Measurements from ENCODE around the gene FPR2. TPM values are rescaled to one million over a fixed set of nuclear protein-coding genes. Genes with fewer than 3 reads are reported as not detected.
"Not testable (repeated sequence)": the region's sequence is repeated elsewhere in the genome, so short reads cannot be mapped to it uniquely, and the experiment has no call there.

The FPR2 gene
- total RNA-seq, 1 experiment from 2014 or later: not detected

DNA sequence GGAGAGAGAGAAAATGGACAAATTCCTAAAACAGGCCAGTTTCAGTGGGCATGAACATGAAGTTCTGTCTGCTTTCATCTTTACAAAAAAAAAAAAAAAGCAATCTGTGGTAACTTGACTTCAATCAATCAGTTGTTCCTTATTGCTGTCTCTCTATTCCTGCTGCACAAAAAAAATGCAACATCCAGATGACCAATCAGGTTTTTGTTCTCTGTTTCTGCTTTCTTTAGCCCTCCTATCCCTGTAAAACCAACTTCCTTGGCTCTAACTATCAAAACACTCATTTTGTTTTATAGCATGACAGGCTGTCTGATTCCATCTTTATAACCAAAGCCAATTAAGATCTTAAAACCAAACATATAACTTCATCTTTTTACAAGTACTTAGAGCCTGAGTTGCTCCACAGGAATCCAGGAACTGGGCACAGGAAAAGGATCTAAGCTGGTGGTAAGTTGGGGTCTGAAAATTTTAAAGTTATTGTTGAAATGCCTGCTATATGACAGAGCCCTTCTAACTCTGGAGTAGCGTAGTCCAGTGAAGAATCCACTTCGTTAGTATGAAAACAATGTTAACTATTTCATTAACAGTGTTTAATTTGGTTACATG, 34.0 kb downstream of the FPR2 start, which contains the start of gene FPR3:
TSS of gene FPR3 (plus strand) at position 273 of the 606 bp plus-strand sequence. CDS start 28,592 bp downstream, outside the sequence.
- in situ Hi-C loops (cut with HindIII; ENCODE audit: low pct_unique_long_range_greater_than_20kb, low sequenced_read_pairs): no loop called here
- DNase-seq (ENCODE audit: low read depth, low spot score): no peak

DNA sequence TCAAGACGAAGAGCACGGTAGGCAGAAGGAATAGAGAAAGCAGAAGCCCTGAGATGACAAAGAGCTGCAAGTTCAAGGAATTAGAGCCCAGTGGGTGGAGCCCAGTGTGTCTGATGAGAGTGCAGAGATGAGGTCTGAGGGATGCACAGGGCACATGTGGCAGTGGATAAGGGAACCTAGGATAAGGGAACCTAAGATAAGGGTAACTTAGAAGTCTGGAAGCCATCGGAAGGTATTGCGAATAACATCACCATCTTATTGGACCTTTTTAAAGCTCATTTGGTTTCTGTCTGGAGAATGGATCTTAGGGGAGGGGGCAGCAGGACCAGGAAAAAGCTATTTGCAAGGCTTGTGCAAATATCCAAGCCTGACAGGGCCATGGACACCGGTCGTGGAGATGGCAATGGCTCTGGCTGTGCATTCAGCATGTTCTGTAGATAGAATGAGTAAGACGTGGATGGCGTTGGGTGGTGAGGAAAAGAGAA, 35.3 kb downstream of the FPR2 start:
- in situ Hi-C loops (cut with HindIII; ENCODE audit: low pct_unique_long_range_greater_than_20kb, low sequenced_read_pairs): no loop called here
- DNase-seq (ENCODE audit: low read depth, low spot score): no peak

DNA sequence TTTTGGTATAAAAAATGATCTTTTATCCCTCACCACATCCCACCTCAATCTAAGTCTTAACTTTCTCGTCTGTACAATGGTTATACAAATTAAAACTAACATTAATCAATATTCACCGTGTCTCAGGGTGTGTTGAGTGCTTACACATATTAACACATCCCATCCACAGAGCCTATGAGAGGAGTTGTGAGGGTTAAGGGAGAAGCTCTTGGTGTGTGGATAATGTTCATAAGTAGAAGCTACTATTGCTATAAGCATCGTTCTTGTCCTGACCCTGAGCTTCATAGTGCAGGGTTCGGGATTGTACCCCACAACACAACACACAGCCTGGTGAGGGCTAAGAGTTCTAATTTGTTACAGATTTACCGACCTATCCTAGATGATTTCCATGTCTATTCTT, 36.5 kb downstream of the FPR2 start:
- in situ Hi-C loops (cut with HindIII; ENCODE audit: low pct_unique_long_range_greater_than_20kb, low sequenced_read_pairs): no loop called here
- no peak for DNase-seq (ENCODE audit: low read depth, low spot score)

DNA sequence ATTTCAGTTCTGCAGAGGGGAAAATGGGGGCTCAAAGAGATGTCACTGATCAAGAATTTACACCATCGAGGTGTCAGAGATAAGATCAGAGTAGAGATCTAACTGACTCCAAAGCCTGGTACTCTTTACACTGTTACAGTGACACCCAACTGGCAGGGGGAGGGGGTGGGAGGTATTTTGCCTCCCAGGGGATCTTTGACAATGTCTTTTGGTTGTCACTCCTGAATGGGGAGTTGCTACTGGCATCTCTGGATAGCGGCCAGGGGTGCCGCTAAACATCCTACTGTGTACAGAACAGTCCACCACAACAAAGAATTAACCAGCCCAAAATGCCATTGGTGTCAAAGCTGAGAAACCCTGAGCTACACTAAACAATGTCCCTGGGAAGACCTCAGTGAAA, 37.1 kb downstream of the FPR2 start:
- in situ Hi-C loops (cut with HindIII; ENCODE audit: low pct_unique_long_range_greater_than_20kb, low sequenced_read_pairs): no loop called here
- DNase-seq (ENCODE audit: low read depth, low spot score): no peak

DNA sequence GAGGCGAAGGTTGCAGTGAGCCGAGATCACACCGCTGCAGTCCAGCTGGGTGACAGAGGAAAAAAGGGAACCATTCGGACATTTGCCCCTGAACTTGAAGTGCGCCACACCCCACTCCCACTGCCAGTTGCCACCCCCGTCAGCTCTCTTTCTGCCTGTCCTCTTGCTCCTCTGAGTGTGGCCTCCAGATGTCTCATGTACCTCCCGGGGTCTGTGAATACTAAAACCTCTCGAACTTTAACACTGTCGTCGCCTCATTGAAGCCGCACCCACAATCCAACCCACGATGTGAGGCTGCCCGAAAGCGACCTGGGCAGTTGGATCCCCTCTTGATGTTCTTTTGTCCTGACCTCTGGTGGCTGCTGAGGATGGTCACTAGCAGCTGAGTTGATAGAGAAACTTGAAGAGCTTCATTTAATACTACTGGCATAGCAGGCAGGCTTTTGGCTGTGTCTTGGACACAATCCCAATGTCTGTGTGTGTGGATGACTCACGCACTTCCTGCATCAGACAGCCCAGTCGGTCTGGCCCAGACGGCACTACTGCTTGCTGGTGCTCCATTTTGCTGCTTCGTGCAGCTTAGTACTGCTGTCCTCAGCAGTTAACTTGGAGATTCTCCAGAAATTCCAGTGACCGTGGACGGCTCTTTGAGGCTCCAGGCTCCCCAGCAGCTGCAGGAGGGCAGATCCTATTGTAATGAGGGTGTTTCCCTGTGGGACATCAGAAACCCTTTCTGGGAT, 38.2 kb downstream of the FPR2 start:
- in situ Hi-C loops (cut with HindIII; ENCODE audit: low pct_unique_long_range_greater_than_20kb, low sequenced_read_pairs): no loop called here
- peak; percentile 27 for DNase-seq (ENCODE audit: low read depth, low spot score)

DNA sequence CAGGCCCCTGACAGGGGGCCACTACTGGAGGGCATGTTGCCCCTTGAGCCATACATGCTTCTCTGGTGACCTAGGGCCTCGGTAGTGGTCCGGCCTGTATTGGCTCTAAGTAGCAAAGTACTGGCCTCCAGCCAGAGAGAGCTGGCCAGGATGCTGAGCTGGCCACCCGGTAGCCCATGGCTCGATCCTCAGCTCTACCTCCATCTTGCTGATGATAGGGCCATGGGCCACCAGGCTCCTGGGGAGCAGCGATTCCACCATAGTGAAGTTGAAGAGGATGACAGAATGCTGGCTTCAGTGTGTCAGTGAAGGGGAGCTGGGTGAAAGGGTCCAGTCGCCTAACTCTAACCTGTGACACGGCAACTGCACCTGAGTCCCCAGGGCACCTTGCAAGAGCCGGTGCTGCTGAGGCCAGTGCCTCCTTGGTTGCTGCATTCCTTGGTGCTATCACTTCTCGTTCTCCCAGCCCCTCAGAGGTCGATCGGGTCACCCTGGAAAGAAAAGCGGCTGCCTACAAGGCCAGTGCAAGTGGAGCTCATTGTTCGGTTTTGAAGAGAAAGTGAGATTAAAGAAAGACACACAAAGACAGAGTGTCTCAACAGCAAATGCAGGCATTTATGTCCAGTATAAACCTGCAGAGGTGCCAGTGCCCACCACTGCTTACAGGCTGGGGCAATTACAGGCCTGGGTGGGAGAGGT, 38.9 kb downstream of the FPR2 start:
- in situ Hi-C loops (cut with HindIII; ENCODE audit: low pct_unique_long_range_greater_than_20kb, low sequenced_read_pairs): no loop called here

DNA sequence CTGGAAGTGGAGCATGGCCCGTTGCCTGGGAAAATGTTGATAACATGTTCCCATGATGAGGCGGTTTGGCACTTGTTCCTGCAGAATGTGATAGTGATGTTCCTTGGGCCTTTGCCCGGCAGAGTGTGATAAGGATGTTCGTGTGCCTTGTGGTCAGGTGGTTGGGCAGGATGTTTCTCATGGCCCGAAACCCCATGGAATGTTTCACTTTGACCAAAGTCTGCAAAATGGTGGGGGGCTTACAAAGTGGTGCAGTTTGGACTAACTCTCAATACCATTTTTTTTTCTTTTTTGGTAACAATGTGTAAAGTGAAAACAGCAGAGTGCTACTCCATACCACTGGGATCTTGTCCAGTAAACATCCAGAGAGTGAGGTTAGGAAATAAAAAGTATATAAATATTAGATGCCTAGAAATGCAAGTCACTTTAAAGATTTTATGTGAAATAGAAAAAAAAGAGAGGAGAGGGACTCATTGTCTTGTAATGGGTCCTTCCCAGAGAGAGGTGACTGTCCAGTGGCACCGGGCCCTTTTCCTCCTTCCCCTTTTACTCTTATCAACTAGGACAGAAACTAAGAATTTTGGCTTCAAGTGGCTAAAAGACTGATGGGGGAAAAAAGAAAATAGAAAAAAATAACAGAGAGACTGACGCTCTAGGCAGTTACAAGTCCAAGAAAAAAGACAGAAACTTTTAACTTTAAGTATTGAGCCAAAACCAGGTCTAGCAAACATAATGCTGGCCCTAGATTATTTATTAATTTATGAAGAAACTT, 39.7 kb downstream of the FPR2 start:
- DNase-seq (ENCODE audit: low read depth, low spot score): no peak

More for the DNA sequence above, 38.9 kb downstream of the FPR2 start:
- DNase-seq (ENCODE audit: low read depth, low spot score): no peak

DNA sequence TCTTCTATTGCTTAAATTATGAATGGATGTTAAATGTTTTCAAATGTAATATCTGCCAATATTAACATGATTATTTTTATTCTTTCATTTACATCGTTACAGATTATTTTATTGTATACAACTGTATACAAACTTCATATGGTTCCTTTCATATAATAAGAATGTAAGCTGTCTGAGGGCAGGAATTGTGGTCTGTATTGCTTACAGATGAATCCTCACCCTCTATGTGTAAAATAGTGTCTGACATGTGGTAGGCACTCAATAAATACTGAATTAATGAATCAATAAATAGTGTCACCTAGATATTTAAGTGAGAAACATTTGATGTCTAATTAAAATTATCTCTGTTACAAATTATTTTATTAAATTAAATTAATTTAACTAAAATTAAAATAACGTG, 41.8 kb downstream of the FPR2 start:
- in situ Hi-C loops (cut with HindIII; ENCODE audit: low pct_unique_long_range_greater_than_20kb, low sequenced_read_pairs): no loop called here
- DNase-seq (ENCODE audit: low read depth, low spot score): no peak

More for the DNA sequence above, 39.7 kb downstream of the FPR2 start:
- in situ Hi-C loops (cut with HindIII; ENCODE audit: low pct_unique_long_range_greater_than_20kb, low sequenced_read_pairs): no loop called here

DNA sequence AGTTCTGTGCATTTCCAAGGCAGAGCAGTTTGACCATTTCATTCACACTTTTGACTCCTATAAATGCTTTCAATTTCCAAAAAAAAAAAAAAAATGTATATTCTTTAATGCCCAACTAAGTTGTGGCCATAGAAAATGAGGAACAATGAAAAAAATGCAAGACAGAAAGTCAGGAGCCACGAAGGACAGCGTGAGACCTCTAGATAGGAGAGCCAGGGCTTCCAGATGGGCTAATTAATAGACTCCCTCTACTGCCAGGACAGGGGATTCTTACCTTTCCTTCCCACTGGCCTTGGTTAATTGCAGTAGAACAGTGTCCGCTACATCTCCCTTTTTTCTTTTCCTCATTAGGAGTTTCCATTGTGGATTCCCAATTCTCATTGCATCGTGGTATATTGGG, 42.5 kb downstream of the FPR2 start:
- no peak for DNase-seq (ENCODE audit: low read depth, low spot score)
- in situ Hi-C loops (cut with HindIII; ENCODE audit: low pct_unique_long_range_greater_than_20kb, low sequenced_read_pairs): no loop called here

DNA sequence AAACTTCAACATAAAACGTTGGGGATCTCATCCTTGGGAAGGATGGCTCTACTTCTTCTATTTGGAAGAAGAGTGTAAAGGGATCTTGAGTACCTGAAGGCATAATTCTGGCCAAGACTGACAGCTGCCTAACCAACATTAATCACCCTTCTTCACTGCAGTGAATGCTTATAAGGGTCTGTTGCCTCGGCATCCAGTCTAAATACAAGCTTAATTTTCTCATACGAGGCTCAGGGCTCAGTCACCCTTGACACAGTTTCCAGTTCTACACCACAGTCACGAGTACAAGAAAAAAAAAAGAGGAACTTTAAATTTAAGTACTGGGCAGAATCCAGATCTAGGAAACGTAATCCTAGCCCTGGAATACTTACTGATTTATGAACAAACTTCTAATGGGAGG, 43.0 kb downstream of the FPR2 start:
- DNase-seq (ENCODE audit: low read depth, low spot score): no peak
- in situ Hi-C loops (cut with HindIII; ENCODE audit: low pct_unique_long_range_greater_than_20kb, low sequenced_read_pairs): no loop called here

DNA sequence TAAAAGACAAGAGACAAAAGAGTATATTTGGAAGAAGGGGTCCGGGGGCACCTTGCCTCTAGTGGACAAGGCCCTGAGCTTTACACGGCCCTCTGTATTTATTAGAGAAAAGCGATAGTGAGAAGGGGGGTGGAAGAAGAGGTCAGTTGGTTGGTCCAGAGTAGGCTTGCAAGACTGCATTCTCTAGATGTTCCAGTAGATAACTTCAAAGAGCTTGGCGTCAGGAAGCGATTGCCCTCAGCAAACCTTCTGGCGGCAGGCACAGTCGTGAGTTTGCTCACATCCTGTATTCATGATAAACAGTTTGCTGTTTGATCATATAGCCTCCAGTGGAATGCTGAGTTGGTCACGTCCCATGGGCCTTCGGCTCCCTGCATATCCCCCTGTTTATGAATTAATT, 43.8 kb downstream of the FPR2 start:
- in situ Hi-C loops (cut with HindIII; ENCODE audit: low pct_unique_long_range_greater_than_20kb, low sequenced_read_pairs); DNase-seq (ENCODE audit: low read depth, low spot score): not testable (repeated sequence)

DNA sequence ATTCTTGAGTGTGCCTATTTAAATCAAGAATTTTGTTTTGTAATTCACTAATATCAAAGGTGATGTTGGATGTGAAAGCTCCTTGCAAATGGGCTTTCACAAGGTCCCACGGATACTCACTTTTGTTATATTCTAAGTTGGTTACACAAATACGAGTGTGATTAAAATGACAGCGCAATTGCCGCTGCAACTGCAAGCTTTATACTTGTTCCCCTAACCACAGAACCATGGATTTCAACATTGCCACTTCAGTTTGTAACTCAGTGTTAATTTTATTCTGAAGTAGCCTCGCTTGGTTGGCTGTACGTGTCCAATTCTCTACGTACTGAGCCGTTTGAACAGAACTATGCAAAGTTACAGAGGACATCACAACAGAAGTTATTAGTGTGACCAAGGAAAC, 44.4 kb downstream of the FPR2 start:
- DNase-seq (ENCODE audit: low read depth, low spot score); in situ Hi-C loops (cut with HindIII; ENCODE audit: low pct_unique_long_range_greater_than_20kb, low sequenced_read_pairs): not testable (repeated sequence)

DNA sequence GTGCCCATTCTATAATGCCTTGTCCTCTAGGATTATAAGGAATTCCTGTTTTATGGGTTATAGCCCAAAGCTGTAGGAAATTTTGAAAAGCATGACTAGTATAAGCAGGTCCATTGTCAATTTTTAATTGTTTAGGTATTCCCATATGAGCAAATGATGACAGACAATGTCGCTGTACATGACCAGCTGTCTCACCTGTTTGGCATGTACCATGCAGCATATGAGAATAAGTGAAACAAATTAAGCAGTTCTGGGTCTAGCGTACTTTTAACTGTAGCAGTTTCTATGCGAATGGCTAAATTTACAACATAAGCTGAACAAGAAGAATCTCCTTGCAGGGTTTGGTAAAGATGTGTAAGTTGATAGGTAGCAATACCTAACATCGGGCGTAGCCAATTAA, 45.6 kb downstream of the FPR2 start:
- in situ Hi-C loops (cut with HindIII; ENCODE audit: low pct_unique_long_range_greater_than_20kb, low sequenced_read_pairs): not testable (repeated sequence)

DNA sequence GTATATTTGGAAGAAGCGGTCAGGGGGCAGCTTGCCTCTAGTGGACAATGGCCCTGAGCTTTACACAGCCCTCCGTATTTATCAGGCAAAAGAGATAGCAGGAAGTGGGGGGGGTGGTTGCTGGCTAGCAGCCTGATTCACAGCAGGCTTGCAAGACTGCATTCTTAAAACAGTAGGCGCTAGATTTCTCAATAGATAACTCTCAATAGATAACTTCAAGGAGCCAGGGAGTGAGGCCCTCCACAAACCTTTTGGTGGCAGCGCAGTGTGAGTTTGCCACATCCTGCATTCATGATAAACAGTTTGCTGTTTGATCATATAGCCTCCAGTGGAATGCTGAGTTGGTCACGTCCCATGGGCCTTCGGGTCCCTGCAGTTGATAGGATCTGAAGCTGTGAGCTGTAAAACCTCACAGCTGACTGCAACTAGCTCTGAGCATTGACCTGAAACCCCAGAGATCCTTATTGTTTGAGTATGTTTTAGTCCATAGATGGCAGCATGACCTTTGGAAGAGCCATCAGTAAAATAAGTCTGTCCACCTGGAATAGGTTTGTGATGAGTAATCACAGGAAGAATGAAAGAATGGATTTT, 46.2 kb downstream of the FPR2 start:
- DNase-seq (ENCODE audit: low read depth, low spot score): no peak
- in situ Hi-C loops (cut with HindIII; ENCODE audit: low pct_unique_long_range_greater_than_20kb, low sequenced_read_pairs): no loop called here

More for the DNA sequence above, 45.6 kb downstream of the FPR2 start:
- not testable (repeated sequence) for DNase-seq (ENCODE audit: low read depth, low spot score)

DNA sequence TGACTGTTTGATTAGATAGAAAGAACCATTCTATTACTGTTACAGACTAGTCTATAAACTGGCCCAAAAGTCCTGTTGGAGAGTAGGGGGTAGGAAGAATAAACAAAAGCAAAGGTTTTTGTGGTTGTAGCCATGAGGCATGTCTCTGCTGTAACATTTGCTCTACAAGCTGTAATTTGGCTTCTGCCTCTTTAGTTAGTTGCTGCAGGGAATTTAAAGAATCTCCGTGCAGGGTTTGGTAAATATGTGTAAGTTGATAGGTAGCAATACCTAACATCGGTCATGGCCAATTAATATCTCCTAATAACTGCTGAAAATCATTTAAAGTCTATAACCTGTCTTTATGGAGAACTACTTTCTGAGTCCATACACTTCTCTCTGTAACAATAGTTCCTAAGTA, 46.9 kb downstream of the FPR2 start:
- in situ Hi-C loops (cut with HindIII; ENCODE audit: low pct_unique_long_range_greater_than_20kb, low sequenced_read_pairs): no loop called here
- no peak for DNase-seq (ENCODE audit: low read depth, low spot score)

DNA sequence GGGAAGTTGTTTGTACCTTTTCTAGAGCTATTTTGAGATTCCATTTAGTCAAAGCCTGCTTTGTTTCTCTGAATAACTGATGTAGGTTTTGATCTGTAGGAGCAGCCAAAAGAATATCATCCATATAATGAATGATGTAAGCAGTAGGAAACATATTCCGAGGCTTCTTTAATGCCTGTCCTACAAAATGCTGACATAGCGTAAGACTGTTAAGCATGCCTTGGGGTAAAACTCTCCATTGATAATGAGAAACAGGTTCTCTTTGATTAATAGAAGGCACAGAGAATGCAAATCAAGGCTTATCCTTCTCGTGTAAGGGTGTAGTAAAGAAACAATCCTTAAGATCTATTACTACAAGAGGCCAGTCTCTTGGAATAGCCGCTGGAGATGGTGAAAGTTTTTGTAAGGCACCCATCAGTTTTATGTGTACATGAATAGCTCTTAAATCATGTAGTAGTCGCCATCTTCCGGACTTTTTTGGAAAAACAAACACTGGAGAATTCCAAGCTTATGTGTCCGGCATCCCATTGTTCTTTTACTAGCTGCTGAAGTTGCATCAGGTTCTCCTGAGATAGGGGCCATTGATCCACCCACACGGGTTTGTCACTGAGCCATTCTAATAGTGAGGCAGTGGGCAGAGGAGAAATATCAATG, 47.5 kb downstream of the FPR2 start:
- peak; percentile 38 for DNase-seq (ENCODE audit: low read depth, low spot score)
- in situ Hi-C loops (cut with HindIII; ENCODE audit: low pct_unique_long_range_greater_than_20kb, low sequenced_read_pairs): no loop called here

DNA sequence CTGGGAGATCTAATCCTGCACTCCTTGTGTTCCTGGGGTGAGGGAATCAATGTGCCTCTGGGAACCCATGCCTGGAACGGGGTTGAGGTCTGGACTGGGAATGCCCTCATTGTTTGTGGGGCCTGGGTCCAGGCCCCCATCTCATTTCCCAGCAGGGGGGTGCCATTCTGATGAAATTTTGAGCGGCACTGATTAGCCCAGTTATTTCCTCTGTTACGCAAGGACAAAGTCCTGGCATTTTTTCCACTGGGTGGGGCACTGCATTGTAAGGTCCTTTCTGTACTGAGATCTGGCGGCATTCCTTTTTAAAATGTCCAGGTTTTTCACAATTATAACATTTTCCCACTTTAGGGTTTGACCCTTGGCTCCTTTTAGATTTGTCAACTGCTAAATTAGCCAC, 48.8 kb downstream of the FPR2 start:
- in situ Hi-C loops (cut with HindIII; ENCODE audit: low pct_unique_long_range_greater_than_20kb, low sequenced_read_pairs): no loop called here
- no peak for DNase-seq (ENCODE audit: low read depth, low spot score)

All from SK-MEL-5 (cell line).